GM23338 (cell line): ENCODE measurements around the gene AQP1. TPM values are rescaled to one million over a fixed set of nuclear protein-coding genes. Genes with fewer than 3 reads are reported as not detected.

Experiments used
- ATAC-seq: fragments of 200-7000 bp; cut with Tn5 transposase; 3 replicates; pipeline ENCODE4 v1.9.1; 2020
- DNase-seq: peaks from one replicate; pipeline ENCODE4 v3.0.0-alpha.2; 2015; ENCODE audit warnings: low spot score
- H2AFZ ChIP-seq: fragments of 200-600 bp; sonication (generic); 2 replicates; pipeline ENCODE4 v1.8.0; 2016; ENCODE audit warnings: antibody characterized with exemption, mild to moderate bottlenecking, moderate library complexity
- H3F3A ChIP-seq: fragments of 200-600 bp; sonication (generic); replicated peaks from 2 replicates; pipeline ENCODE4 v1.8.0; 2017; ENCODE audit warnings: antibody characterized with exemption, mixed run types, low read depth
- H3K27ac ChIP-seq: fragments of 200-600 bp; sonication (generic); 2 replicates; pipeline ENCODE4 v1.6.1; 2016; ENCODE audit warnings: low read depth
- H3K27me3 ChIP-seq: fragments of 200-600 bp; sonication (generic); 2 replicates; pipeline ENCODE4 v1.8.0; 2016; ENCODE audit warnings: mild to moderate bottlenecking, mixed run types, moderate library complexity; ENCODE audit not compliant: insufficient read depth
- H3K36me3 ChIP-seq: fragments of 200-600 bp; sonication (generic); 2 replicates; pipeline ENCODE4 v1.8.0; 2016; ENCODE audit warnings: mild to moderate bottlenecking; ENCODE audit not compliant: insufficient read depth
- H3K4me1 ChIP-seq: fragments of 200-600 bp; sonication (generic); 2 replicates; pipeline ENCODE4 v1.8.0; 2016; ENCODE audit warnings: mild to moderate bottlenecking, moderate library complexity; ENCODE audit not compliant: insufficient read depth
- H3K4me2 ChIP-seq: fragments of 200-600 bp; sonication (generic); 2 replicates; pipeline ENCODE4 v1.7.1; 2017; ENCODE audit warnings: mixed run types
- H3K4me3 ChIP-seq: fragments of 200-600 bp; sonication (generic); 2 replicates; pipeline ENCODE4 v1.6.1; 2016; ENCODE audit warnings: mixed run types
- H3K79me2 ChIP-seq: fragments of 200-600 bp; sonication (generic); replicated peaks from 2 replicates; pipeline ENCODE4 v1.8.0; 2017; ENCODE audit warnings: mild to moderate bottlenecking; ENCODE audit not compliant: insufficient read depth
- H3K9me2 ChIP-seq: fragments of 200-600 bp; sonication (generic); 2 replicates; pipeline ENCODE4 v1.8.0; 2017; ENCODE audit not compliant: insufficient read depth
- H4K20me1 ChIP-seq: fragments of 200-600 bp; sonication (generic); replicated peaks from 2 replicates; pipeline ENCODE4 v1.8.0; 2017; ENCODE audit warnings: mild to moderate bottlenecking; ENCODE audit not compliant: insufficient read depth
- H3K27ac Mint-ChIP-seq: 2 replicates; pipeline ENCODE4 v1.8.0; 2020; ENCODE audit warnings: inconsistent platforms, mild to moderate bottlenecking, moderate library complexity, mixed read lengths
- H3K27me3 Mint-ChIP-seq: 3 replicates; pipeline ENCODE4 v1.8.0; 2022; ENCODE audit warnings: low read depth, mild to moderate bottlenecking, moderate library complexity, mixed read lengths, inconsistent platforms; ENCODE audit not compliant: insufficient read depth, poor library complexity
- H3K36me3 Mint-ChIP-seq: 3 replicates; pipeline ENCODE4 v1.8.0; 2021; ENCODE audit warnings: low read depth, mild to moderate bottlenecking, inconsistent platforms, moderate library complexity, mixed read lengths
- H3K4me1 Mint-ChIP-seq: 3 replicates; pipeline ENCODE4 v1.8.0; 2020; ENCODE audit warnings: mild to moderate bottlenecking, inconsistent platforms, mixed read lengths
- H3K4me3 Mint-ChIP-seq: 3 replicates; pipeline ENCODE4 v1.8.0; 2021; ENCODE audit warnings: moderate library complexity, mild to moderate bottlenecking, inconsistent platforms, mixed read lengths
- H3K9me3 Mint-ChIP-seq: 3 replicates; pipeline ENCODE4 v1.8.0; 2020; ENCODE audit warnings: moderate library complexity, mild to moderate bottlenecking, inconsistent platforms, mixed read lengths
- ETS1 ChIP-seq: IDR thresholded peaks from 2 replicates; pipeline ENCODE4 v1.6.1; 2016; ENCODE audit warnings: antibody characterized with exemption
- JUNB ChIP-seq: IDR thresholded peaks from one replicate; pipeline ENCODE4 v1.6.1; 2016; ENCODE audit warnings: antibody characterized with exemption; ENCODE audit not compliant: unreplicated experiment
- NANOG ChIP-seq: IDR thresholded peaks from 2 replicates; pipeline ENCODE4 v1.6.1; 2016; ENCODE audit warnings: antibody characterized with exemption, borderline replicate concordance
- POLR2AphosphoS5 ChIP-seq: IDR thresholded peaks from 2 replicates; pipeline ENCODE4 v1.6.1; 2016; ENCODE audit warnings: antibody characterized with exemption, low read depth
- STAT1 ChIP-seq: IDR thresholded peaks from one replicate; pipeline ENCODE4 v1.6.1; 2016; ENCODE audit warnings: antibody characterized with exemption; ENCODE audit not compliant: unreplicated experiment
- ZNF114 ChIP-seq: fragments of 250-450 bp; sonication (Bioruptor Pico); IDR thresholded peaks from 2 replicates; pipeline ENCODE4 v1.5.0; 2020; ENCODE audit warnings: mild to moderate bottlenecking, moderate library complexity
- polyA plus RNA-seq: library from polyadenylated mRNA; unstranded; fragments of >200 nt; fragmentation: Nextera tagmentation; extraction: Ambion mirVana; gene quantifications from 2 replicates; pipeline ENCODE4 v1.2.1, GENCODE V29; 2016
- total RNA-seq: library from RNA; depleted of rRNA; stranded (reverse); fragments of >200 nt; shearing (Covaris generic); gene quantifications from 2 replicates; pipeline ENCODE4 v1.2.3, GENCODE V29; 2014
- TF ChIP-seq, protein P1 (sequence below): IDR thresholded peaks from one replicate; pipeline ENCODE4 v1.6.1; 2018; ENCODE audit warnings: antibody characterized with exemption; ENCODE audit not compliant: unreplicated experiment
- TF ChIP-seq, protein P2 (sequence below): fragments of 250-450 bp; sonication (Bioruptor Pico); IDR thresholded peaks from 2 replicates; pipeline ENCODE4 v1.5.0; 2020; ENCODE audit warnings: mild to moderate bottlenecking, moderate library complexity
- TF ChIP-seq, protein P3 (sequence below), 2 experiments: fragments of 200-600 bp in 1 of 2; sonication (generic) in 1 of 2; conservative IDR thresholded peaks; 2 replicates each; pipeline versions ENCODE4 v1.5.1 to v1.6.1; 2016 to 2017; ENCODE audit warnings: antibody characterized with exemption in 2 of 2, low read depth in 2 of 2, mild to moderate bottlenecking in 2 of 2, moderate library complexity in 1 of 2

Gene AQP1
- total and polyA plus RNA-seq, 2 experiments from 2014 or later: 0.28 TPM; not detected in 1

DNA sequence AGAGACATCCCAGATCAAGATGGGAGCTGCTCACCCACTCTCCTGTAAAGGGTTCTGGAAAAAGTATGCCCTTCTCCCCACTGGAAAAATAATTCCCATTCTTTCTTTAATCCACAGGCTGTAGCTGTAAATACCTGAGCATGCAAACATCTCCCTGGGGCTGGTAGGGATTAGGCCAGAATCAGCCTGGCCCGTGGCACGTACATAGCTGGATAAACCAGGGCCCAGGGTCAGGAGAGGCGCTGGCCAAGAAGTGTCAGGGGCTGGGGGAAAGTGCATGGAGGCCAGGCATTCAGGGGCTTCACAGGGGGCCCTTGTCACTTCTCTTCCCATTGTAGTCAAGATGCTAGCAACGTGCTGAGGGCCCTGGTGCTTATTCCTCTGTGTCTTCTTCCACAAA lies 30.7 kb upstream of the AQP1 start:
- ATAC-seq (peak; percentile 26), DNase-seq (no peak)
- H3K79me2 ChIP-seq: no peaks in the 10 kb centered on the region
- no peaks in the 10 kb centered on the region for H3F3A ChIP-seq
- no peaks in the 10 kb centered on the region for H3K27me3 ChIP-seq
- H3K36me3 ChIP-seq: no peaks in the 10 kb centered on the region
- Mint-ChIP-seq H3K4me3 (no peak overlapping the region), H3K27ac (no peak overlapping the region), H3K27me3 (peaks cover 6% of the 10 kb centered on the region), H3K4me1 (peaks cover 47% of the 10 kb centered on the region), H3K9me3 (0 out of 3 replicates have a peak, but pooled peaks cover 3% of the 10 kb centered on the region), H3K36me3 (peaks cover 3% of the 10 kb centered on the region; the same call in 1 of the 3 replicates)
- H3K4me3 ChIP-seq: no peak overlapping the region
- peaks cover 22% of the 10 kb centered on the region for H3K4me1 ChIP-seq
- peaks cover 6% of the 10 kb centered on the region; the same call in 1 of the 2 replicates for H3K9me2 ChIP-seq
- no peak overlapping the region for H3K27ac ChIP-seq
- TF ChIP-seq JUNB (no peak), STAT1 (no peak), ETS1 (no peak), ZNF114 (no peak), POLR2AphosphoS5 (no peak), NANOG (no peak)
- TF ChIP-seq, protein P1, sequence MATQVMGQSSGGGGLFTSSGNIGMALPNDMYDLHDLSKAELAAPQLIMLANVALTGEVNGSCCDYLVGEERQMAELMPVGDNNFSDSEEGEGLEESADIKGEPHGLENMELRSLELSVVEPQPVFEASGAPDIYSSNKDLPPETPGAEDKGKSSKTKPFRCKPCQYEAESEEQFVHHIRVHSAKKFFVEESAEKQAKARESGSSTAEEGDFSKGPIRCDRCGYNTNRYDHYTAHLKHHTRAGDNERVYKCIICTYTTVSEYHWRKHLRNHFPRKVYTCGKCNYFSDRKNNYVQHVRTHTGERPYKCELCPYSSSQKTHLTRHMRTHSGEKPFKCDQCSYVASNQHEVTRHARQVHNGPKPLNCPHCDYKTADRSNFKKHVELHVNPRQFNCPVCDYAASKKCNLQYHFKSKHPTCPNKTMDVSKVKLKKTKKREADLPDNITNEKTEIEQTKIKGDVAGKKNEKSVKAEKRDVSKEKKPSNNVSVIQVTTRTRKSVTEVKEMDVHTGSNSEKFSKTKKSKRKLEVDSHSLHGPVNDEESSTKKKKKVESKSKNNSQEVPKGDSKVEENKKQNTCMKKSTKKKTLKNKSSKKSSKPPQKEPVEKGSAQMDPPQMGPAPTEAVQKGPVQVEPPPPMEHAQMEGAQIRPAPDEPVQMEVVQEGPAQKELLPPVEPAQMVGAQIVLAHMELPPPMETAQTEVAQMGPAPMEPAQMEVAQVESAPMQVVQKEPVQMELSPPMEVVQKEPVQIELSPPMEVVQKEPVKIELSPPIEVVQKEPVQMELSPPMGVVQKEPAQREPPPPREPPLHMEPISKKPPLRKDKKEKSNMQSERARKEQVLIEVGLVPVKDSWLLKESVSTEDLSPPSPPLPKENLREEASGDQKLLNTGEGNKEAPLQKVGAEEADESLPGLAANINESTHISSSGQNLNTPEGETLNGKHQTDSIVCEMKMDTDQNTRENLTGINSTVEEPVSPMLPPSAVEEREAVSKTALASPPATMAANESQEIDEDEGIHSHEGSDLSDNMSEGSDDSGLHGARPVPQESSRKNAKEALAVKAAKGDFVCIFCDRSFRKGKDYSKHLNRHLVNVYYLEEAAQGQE: no peak
- TF ChIP-seq, protein P2, sequence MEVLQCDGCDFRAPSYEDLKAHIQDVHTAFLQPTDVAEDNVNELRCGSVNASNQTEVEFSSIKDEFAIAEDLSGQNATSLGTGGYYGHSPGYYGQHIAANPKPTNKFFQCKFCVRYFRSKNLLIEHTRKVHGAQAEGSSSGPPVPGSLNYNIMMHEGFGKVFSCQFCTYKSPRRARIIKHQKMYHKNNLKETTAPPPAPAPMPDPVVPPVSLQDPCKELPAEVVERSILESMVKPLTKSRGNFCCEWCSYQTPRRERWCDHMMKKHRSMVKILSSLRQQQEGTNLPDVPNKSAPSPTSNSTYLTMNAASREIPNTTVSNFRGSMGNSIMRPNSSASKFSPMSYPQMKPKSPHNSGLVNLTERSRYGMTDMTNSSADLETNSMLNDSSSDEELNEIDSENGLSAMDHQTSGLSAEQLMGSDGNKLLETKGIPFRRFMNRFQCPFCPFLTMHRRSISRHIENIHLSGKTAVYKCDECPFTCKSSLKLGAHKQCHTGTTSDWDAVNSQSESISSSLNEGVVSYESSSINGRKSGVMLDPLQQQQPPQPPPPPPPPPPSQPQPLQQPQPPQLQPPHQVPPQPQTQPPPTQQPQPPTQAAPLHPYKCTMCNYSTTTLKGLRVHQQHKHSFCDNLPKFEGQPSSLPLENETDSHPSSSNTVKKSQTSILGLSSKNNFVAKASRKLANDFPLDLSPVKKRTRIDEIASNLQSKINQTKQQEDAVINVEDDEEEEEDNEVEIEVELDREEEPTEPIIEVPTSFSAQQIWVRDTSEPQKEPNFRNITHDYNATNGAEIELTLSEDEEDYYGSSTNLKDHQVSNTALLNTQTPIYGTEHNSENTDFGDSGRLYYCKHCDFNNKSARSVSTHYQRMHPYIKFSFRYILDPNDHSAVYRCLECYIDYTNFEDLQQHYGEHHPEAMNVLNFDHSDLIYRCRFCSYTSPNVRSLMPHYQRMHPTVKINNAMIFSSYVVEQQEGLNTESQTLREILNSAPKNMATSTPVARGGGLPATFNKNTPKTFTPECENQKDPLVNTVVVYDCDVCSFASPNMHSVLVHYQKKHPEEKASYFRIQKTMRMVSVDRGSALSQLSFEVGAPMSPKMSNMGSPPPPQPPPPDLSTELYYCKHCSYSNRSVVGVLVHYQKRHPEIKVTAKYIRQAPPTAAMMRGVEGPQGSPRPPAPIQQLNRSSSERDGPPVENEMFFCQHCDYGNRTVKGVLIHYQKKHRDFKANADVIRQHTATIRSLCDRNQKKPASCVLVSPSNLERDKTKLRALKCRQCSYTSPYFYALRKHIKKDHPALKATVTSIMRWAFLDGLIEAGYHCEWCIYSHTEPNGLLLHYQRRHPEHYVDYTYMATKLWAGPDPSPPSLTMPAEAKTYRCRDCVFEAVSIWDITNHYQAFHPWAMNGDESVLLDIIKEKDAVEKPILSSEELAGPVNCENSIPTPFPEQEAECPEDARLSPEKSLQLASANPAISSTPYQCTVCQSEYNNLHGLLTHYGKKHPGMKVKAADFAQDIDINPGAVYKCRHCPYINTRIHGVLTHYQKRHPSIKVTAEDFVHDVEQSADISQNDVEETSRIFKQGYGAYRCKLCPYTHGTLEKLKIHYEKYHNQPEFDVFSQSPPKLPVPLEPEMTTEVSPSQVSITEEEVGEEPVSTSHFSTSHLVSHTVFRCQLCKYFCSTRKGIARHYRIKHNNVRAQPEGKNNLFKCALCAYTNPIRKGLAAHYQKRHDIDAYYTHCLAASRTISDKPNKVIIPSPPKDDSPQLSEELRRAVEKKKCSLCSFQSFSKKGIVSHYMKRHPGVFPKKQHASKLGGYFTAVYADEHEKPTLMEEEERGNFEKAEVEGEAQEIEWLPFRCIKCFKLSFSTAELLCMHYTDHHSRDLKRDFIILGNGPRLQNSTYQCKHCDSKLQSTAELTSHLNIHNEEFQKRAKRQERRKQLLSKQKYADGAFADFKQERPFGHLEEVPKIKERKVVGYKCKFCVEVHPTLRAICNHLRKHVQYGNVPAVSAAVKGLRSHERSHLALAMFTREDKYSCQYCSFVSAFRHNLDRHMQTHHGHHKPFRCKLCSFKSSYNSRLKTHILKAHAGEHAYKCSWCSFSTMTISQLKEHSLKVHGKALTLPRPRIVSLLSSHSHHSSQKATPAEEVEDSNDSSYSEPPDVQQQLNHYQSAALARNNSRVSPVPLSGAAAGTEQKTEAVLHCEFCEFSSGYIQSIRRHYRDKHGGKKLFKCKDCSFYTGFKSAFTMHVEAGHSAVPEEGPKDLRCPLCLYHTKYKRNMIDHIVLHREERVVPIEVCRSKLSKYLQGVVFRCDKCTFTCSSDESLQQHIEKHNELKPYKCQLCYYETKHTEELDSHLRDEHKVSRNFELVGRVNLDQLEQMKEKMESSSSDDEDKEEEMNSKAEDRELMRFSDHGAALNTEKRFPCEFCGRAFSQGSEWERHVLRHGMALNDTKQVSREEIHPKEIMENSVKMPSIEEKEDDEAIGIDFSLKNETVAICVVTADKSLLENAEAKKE (CRISPR knock-in tag): no peak
- TF ChIP-seq, protein P3, sequence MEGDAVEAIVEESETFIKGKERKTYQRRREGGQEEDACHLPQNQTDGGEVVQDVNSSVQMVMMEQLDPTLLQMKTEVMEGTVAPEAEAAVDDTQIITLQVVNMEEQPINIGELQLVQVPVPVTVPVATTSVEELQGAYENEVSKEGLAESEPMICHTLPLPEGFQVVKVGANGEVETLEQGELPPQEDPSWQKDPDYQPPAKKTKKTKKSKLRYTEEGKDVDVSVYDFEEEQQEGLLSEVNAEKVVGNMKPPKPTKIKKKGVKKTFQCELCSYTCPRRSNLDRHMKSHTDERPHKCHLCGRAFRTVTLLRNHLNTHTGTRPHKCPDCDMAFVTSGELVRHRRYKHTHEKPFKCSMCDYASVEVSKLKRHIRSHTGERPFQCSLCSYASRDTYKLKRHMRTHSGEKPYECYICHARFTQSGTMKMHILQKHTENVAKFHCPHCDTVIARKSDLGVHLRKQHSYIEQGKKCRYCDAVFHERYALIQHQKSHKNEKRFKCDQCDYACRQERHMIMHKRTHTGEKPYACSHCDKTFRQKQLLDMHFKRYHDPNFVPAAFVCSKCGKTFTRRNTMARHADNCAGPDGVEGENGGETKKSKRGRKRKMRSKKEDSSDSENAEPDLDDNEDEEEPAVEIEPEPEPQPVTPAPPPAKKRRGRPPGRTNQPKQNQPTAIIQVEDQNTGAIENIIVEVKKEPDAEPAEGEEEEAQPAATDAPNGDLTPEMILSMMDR (conservative IDR thresholded peaks at IDR 0.05; ENCODE audit: low read depth in 2 of 2): no peak
- peak overlapping the region; percentile 42; the same call in 1 of the 2 replicates for H3K4me2 ChIP-seq
- peak overlapping the region; percentile 38; the same call in 1 of the 2 replicates for H2AFZ ChIP-seq
- H4K20me1 ChIP-seq: no peaks in the 10 kb centered on the region
